ENCODE results near the gene CAMK2D. TPM values are rescaled to one million over a fixed set of nuclear protein-coding genes. Genes with fewer than 3 reads are reported as not detected.

The CAMK2D gene
- total and polyA plus RNA-seq, 2 experiments from 2014 or later, result 4.9 to 14.6 TPM

DNA sequence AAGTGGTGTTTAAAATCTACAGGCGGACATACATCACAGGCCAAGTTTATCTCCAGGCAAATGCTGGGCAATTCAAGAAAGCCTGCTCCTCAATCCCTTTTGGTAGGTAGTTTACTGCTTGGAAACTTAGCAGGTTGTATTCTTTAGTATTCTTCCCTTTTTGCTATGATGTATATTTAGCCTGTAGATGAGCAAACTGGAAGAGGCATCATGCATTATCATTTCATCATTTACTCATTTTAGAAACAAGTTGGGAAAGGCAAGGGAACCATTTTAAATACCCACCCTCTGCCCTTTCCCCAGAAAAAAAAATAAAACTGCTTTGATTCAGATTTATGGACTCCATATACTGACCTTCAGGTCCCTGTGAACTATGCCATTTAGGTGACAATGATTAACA, 213.2 kb downstream of the CAMK2D start:
- no peak overlapping the region for H3K27ac ChIP-seq (ENCODE audit: low read depth)
- DNase-seq (ENCODE audit: low spot score), result no peak
- H3K27ac Mint-ChIP-seq, result no peak overlapping the region

More for the DNA sequence above, 213.2 kb downstream of the CAMK2D start:
- no peak overlapping the region for H3K4me3 ChIP-seq
- no peaks in the 10 kb centered on the region for H3K36me3 Mint-ChIP-seq (ENCODE audit: low read depth)
- H3F3A ChIP-seq (replicated peaks; ENCODE audit: low read depth), result no peaks in the 10 kb centered on the region
- ATAC-seq, result no peak
- H3K79me2 ChIP-seq (replicated peaks; ENCODE audit: insufficient read depth), result no peaks in the 10 kb centered on the region
- H3K4me1 Mint-ChIP-seq, result no peaks in the 10 kb centered on the region; the same call in 1 of the 3 replicates
- H3K9me2 ChIP-seq (ENCODE audit: insufficient read depth), result no peaks in the 10 kb centered on the region
- no peak overlapping the region for H3K4me3 Mint-ChIP-seq
- TF ChIP-seq STAT1 (IDR thresholded peaks at IDR 0.05; ENCODE audit: unreplicated experiment) (no peak), ZNF114 (CRISPR knock-in tag; IDR thresholded peaks at IDR 0.05) (no peak), NANOG (IDR thresholded peaks at IDR 0.05; ENCODE audit: borderline replicate concordance) (no peak), CREB1 (CRISPR knock-in tag; IDR thresholded peaks at IDR 0.05; ENCODE audit: low read depth) (no peak), EZH2 (IDR thresholded peaks at IDR 0.05; ENCODE audit: low read depth, unreplicated experiment) (no peak), ZNF331 (CRISPR knock-in tag; IDR thresholded peaks at IDR 0.05; ENCODE audit: low read depth) (no peak), POLR2AphosphoS5 (IDR thresholded peaks at IDR 0.05; ENCODE audit: low read depth) (no peak), JUNB (IDR thresholded peaks at IDR 0.05; ENCODE audit: unreplicated experiment) (no peak), EZH2phosphoT487 (IDR thresholded peaks at IDR 0.05; ENCODE audit: unreplicated experiment) (no peak)
- TF ChIP-seq, protein P1, sequence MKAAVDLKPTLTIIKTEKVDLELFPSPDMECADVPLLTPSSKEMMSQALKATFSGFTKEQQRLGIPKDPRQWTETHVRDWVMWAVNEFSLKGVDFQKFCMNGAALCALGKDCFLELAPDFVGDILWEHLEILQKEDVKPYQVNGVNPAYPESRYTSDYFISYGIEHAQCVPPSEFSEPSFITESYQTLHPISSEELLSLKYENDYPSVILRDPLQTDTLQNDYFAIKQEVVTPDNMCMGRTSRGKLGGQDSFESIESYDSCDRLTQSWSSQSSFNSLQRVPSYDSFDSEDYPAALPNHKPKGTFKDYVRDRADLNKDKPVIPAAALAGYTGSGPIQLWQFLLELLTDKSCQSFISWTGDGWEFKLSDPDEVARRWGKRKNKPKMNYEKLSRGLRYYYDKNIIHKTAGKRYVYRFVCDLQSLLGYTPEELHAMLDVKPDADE (IDR thresholded peaks at IDR 0.05), result no peak
- TF ChIP-seq, protein P2, sequence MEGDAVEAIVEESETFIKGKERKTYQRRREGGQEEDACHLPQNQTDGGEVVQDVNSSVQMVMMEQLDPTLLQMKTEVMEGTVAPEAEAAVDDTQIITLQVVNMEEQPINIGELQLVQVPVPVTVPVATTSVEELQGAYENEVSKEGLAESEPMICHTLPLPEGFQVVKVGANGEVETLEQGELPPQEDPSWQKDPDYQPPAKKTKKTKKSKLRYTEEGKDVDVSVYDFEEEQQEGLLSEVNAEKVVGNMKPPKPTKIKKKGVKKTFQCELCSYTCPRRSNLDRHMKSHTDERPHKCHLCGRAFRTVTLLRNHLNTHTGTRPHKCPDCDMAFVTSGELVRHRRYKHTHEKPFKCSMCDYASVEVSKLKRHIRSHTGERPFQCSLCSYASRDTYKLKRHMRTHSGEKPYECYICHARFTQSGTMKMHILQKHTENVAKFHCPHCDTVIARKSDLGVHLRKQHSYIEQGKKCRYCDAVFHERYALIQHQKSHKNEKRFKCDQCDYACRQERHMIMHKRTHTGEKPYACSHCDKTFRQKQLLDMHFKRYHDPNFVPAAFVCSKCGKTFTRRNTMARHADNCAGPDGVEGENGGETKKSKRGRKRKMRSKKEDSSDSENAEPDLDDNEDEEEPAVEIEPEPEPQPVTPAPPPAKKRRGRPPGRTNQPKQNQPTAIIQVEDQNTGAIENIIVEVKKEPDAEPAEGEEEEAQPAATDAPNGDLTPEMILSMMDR (conservative IDR thresholded peaks at IDR 0.05; ENCODE audit: low read depth in 2 of 2), result no peak
- TF ChIP-seq, protein P3, sequence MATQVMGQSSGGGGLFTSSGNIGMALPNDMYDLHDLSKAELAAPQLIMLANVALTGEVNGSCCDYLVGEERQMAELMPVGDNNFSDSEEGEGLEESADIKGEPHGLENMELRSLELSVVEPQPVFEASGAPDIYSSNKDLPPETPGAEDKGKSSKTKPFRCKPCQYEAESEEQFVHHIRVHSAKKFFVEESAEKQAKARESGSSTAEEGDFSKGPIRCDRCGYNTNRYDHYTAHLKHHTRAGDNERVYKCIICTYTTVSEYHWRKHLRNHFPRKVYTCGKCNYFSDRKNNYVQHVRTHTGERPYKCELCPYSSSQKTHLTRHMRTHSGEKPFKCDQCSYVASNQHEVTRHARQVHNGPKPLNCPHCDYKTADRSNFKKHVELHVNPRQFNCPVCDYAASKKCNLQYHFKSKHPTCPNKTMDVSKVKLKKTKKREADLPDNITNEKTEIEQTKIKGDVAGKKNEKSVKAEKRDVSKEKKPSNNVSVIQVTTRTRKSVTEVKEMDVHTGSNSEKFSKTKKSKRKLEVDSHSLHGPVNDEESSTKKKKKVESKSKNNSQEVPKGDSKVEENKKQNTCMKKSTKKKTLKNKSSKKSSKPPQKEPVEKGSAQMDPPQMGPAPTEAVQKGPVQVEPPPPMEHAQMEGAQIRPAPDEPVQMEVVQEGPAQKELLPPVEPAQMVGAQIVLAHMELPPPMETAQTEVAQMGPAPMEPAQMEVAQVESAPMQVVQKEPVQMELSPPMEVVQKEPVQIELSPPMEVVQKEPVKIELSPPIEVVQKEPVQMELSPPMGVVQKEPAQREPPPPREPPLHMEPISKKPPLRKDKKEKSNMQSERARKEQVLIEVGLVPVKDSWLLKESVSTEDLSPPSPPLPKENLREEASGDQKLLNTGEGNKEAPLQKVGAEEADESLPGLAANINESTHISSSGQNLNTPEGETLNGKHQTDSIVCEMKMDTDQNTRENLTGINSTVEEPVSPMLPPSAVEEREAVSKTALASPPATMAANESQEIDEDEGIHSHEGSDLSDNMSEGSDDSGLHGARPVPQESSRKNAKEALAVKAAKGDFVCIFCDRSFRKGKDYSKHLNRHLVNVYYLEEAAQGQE (IDR thresholded peaks at IDR 0.05; ENCODE audit: unreplicated experiment), result no peak
- TF ChIP-seq, protein P4, sequence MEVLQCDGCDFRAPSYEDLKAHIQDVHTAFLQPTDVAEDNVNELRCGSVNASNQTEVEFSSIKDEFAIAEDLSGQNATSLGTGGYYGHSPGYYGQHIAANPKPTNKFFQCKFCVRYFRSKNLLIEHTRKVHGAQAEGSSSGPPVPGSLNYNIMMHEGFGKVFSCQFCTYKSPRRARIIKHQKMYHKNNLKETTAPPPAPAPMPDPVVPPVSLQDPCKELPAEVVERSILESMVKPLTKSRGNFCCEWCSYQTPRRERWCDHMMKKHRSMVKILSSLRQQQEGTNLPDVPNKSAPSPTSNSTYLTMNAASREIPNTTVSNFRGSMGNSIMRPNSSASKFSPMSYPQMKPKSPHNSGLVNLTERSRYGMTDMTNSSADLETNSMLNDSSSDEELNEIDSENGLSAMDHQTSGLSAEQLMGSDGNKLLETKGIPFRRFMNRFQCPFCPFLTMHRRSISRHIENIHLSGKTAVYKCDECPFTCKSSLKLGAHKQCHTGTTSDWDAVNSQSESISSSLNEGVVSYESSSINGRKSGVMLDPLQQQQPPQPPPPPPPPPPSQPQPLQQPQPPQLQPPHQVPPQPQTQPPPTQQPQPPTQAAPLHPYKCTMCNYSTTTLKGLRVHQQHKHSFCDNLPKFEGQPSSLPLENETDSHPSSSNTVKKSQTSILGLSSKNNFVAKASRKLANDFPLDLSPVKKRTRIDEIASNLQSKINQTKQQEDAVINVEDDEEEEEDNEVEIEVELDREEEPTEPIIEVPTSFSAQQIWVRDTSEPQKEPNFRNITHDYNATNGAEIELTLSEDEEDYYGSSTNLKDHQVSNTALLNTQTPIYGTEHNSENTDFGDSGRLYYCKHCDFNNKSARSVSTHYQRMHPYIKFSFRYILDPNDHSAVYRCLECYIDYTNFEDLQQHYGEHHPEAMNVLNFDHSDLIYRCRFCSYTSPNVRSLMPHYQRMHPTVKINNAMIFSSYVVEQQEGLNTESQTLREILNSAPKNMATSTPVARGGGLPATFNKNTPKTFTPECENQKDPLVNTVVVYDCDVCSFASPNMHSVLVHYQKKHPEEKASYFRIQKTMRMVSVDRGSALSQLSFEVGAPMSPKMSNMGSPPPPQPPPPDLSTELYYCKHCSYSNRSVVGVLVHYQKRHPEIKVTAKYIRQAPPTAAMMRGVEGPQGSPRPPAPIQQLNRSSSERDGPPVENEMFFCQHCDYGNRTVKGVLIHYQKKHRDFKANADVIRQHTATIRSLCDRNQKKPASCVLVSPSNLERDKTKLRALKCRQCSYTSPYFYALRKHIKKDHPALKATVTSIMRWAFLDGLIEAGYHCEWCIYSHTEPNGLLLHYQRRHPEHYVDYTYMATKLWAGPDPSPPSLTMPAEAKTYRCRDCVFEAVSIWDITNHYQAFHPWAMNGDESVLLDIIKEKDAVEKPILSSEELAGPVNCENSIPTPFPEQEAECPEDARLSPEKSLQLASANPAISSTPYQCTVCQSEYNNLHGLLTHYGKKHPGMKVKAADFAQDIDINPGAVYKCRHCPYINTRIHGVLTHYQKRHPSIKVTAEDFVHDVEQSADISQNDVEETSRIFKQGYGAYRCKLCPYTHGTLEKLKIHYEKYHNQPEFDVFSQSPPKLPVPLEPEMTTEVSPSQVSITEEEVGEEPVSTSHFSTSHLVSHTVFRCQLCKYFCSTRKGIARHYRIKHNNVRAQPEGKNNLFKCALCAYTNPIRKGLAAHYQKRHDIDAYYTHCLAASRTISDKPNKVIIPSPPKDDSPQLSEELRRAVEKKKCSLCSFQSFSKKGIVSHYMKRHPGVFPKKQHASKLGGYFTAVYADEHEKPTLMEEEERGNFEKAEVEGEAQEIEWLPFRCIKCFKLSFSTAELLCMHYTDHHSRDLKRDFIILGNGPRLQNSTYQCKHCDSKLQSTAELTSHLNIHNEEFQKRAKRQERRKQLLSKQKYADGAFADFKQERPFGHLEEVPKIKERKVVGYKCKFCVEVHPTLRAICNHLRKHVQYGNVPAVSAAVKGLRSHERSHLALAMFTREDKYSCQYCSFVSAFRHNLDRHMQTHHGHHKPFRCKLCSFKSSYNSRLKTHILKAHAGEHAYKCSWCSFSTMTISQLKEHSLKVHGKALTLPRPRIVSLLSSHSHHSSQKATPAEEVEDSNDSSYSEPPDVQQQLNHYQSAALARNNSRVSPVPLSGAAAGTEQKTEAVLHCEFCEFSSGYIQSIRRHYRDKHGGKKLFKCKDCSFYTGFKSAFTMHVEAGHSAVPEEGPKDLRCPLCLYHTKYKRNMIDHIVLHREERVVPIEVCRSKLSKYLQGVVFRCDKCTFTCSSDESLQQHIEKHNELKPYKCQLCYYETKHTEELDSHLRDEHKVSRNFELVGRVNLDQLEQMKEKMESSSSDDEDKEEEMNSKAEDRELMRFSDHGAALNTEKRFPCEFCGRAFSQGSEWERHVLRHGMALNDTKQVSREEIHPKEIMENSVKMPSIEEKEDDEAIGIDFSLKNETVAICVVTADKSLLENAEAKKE (CRISPR knock-in tag; IDR thresholded peaks at IDR 0.05), result no peak
- H3K36me3 ChIP-seq (ENCODE audit: insufficient read depth), result no peaks in the 10 kb centered on the region
- no peak overlapping the region for H3K4me2 ChIP-seq
- no peaks in the 10 kb centered on the region for H3K27me3 ChIP-seq (ENCODE audit: insufficient read depth)
- no peaks in the 10 kb centered on the region for H3K27me3 Mint-ChIP-seq (ENCODE audit: insufficient read depth, low read depth, poor library complexity)
- H4K20me1 ChIP-seq (replicated peaks; ENCODE audit: insufficient read depth), result no peaks in the 10 kb centered on the region
- no peak overlapping the region for H2AFZ ChIP-seq
- H3K4me1 ChIP-seq (ENCODE audit: insufficient read depth), result no peaks in the 10 kb centered on the region
- no peaks in the 10 kb centered on the region for H3K9me3 Mint-ChIP-seq
